NB4 (cell line): ENCODE data around the gene DIDO1.

Experiments
- CTCF ChIP-seq: IDR thresholded peaks from one replicate; pipeline ENCODE4 v1.5.1; 2012; ENCODE audit warnings: low read depth, low read length
- MAX ChIP-seq: IDR thresholded peaks from 2 replicates; pipeline ENCODE4 v1.6.1; 2011; ENCODE audit warnings: low read depth, low read length
- MYC ChIP-seq: IDR thresholded peaks from 2 replicates; pipeline ENCODE4 v1.6.1; 2011; ENCODE audit warnings: low read depth, low read length
- POLR2A ChIP-seq: IDR thresholded peaks from 2 replicates; pipeline ENCODE4 v1.6.1; 2011; ENCODE audit warnings: mild to moderate bottlenecking; ENCODE audit not compliant: insufficient read length; ENCODE audit errors: extremely low read depth

- TF ChIP-seq CTCF = no peak
- no peak for TF ChIP-seq POLR2A
- TF ChIP-seq MAX = no peak
- no peak for TF ChIP-seq MYC
Observed at GRCh38 chr20:62944746-62945145, 18.4 kb upstream of the DIDO1 start.
